GM13976 (cell line): Measurements from ENCODE around the gene HLA-DRA.

ENCODE experiments used
- DNase-seq: peaks from one replicate; pipeline ENCODE4 v3.0.0; 2012; ENCODE audit warnings: low spot score
- CTCF ChIP-seq: IDR thresholded peaks from 2 replicates; pipeline ENCODE4 v1.5.1; 2012; ENCODE audit warnings: borderline replicate concordance, mild to moderate bottlenecking; ENCODE audit not compliant: insufficient read depth; ENCODE audit errors: extremely low read depth, missing control alignments, control extremely low read depth
- in situ Hi-C: fragments of 300-500 bp; cut with MboI; formaldehyde crosslinking; loops from one replicate; pipeline ENCODE4 v1.12.0; 2022; ENCODE audit warnings: low sequenced_read_pairs, mixed read lengths, inconsistent platforms; ENCODE audit not compliant: unreplicated experiment

The HLA-DRA gene

GRCh38 chr6:32491700-32492099, 52.0 kb downstream of the HLA-DRA start:
- DNase-seq, result no peak
- no peak for TF ChIP-seq CTCF
- in situ Hi-C loops, result no loop called here

- DNase-seq, result no peak
- in situ Hi-C loops, result no loop called here
- TF ChIP-seq CTCF, result no peak
Observed at GRCh38 chr6:32492351-32492750, 52.7 kb downstream of the HLA-DRA start.
